OCI-LY1 (cell line): ENCODE data around the gene NHLH2.

Experiments used
- EZH2 ChIP-seq: fragments of 200-600 bp; sonication (generic), shearing (Covaris generic); IDR thresholded peaks from 2 replicates; pipeline ENCODE4 v1.8.0; 2017; ENCODE audit warnings: borderline replicate concordance, mixed run types, mild to moderate bottlenecking, antibody characterized with exemption, low read length, moderate library complexity, mixed read lengths
- TF ChIP-seq, protein P1 (sequence below): fragments of 200-600 bp; sonication (generic), shearing (Covaris generic); IDR thresholded peaks from 2 replicates; pipeline ENCODE4 v1.5.1; 2017; ENCODE audit warnings: mild to moderate bottlenecking, antibody characterized with exemption, low read length, moderate library complexity, mixed read lengths

DNA sequence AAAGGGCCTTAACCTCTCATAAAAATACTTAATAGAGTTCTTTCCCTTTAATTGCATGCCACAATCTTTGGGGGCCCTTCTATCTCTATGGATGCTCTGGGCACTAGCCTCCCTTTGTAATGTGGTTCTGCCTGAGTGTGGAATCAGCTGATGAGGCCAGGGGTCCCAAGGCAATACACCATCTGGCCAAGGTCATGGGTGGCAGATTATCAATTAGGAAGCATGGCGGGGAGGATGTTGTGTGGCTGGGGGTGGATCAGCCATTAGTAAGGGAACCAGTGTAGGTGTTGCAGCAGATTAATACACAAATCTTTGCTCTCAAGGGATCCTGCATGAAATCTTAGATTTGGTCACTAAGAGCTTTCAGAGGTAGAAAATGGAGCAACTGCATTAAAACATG, 35.3 kb downstream of the NHLH2 start:
- TF ChIP-seq, protein P1, sequence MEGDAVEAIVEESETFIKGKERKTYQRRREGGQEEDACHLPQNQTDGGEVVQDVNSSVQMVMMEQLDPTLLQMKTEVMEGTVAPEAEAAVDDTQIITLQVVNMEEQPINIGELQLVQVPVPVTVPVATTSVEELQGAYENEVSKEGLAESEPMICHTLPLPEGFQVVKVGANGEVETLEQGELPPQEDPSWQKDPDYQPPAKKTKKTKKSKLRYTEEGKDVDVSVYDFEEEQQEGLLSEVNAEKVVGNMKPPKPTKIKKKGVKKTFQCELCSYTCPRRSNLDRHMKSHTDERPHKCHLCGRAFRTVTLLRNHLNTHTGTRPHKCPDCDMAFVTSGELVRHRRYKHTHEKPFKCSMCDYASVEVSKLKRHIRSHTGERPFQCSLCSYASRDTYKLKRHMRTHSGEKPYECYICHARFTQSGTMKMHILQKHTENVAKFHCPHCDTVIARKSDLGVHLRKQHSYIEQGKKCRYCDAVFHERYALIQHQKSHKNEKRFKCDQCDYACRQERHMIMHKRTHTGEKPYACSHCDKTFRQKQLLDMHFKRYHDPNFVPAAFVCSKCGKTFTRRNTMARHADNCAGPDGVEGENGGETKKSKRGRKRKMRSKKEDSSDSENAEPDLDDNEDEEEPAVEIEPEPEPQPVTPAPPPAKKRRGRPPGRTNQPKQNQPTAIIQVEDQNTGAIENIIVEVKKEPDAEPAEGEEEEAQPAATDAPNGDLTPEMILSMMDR: no peak
- TF ChIP-seq EZH2: no peak
